ENCODE measurements around the gene FGF14.

DNA sequence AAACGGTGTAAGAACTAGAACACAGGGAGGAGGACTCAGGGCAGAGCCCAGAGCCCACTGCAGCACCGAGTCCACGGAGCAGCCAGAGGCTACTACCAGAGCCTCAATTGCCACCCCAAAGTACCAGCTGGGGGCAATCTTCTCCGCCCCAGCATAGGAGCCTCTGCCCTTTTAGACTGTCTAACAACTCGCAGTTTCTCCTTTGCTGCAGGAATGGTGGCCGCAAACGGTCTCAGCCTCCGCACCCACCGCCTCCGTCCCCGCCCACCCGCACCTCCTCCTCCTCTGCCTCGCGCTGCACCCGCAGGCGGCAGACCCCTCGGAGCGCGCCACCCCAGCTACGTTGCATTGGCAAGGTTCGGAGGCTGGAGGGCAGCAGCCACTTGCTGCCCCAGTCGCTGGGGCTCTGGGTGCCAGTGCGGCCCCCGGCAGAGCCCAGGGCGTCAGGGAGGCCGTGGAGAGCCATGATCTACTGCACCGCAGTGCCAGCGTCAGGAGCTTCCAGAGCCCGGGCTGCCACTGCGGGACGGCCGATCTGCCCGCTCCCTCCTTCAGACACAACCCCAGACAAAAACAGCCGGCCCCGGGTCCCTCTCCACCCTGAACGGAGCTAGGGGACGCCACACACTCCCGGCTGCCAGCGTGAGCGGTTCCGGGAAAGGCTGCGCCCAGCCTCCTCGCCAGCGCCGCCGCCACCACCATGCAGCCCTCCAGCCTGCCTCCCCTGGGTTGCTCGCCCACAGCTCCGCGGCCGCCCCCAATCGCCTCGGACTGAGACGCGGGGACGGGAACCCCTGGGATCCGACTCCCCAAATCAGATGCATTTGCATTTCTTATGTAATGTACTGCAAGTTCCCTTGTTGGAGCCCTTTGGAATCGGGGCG, 1.8 kb downstream of the FGF14 start:
- TF ChIP-seq CTCF (IDR thresholded peaks at IDR 0.05): no peak
- no peak for TF ChIP-seq POLR2AphosphoS5 (IDR thresholded peaks at IDR 0.05)
